H9 (cell line): ENCODE results near the gene NSRP1. TPM values are rescaled to one million over a fixed set of nuclear protein-coding genes. Genes with fewer than 3 reads are reported as not detected.

ENCODE experiments used
- DNase-seq: peaks from one replicate; pipeline ENCODE4 v3.0.0-alpha.2; 2017
- H2AFZ ChIP-seq: one replicate; pipeline ENCODE4 v1.6.1; 2013; ENCODE audit warnings: mild to moderate bottlenecking, low read length, control low read depth, moderate library complexity
- H2AK5ac ChIP-seq: 2 replicates; pipeline ENCODE4 v1.6.1; 2013; ENCODE audit warnings: low read length, control low read depth, mixed read lengths; ENCODE audit not compliant: insufficient read length
- H2BK120ac ChIP-seq: one replicate; pipeline ENCODE4 v1.6.1; 2013; ENCODE audit warnings: low read depth, mild to moderate bottlenecking, low read length, control low read depth, inconsistent platforms; ENCODE audit not compliant: poor library complexity, severe bottlenecking
- H2BK12ac ChIP-seq: 2 replicates; pipeline ENCODE4 v1.6.1; 2013; ENCODE audit warnings: low read length, control low read depth, mixed read lengths, low read depth; ENCODE audit not compliant: insufficient read length
- H2BK15ac ChIP-seq: 2 replicates; pipeline ENCODE4 v1.6.1; 2013; ENCODE audit warnings: low read depth, low read length, control low read depth
- H2BK20ac ChIP-seq: one replicate; pipeline ENCODE4 v1.6.1; 2013; ENCODE audit warnings: low read depth, mild to moderate bottlenecking, low read length, control low read depth, inconsistent platforms; ENCODE audit not compliant: poor library complexity, severe bottlenecking
- H2BK5ac ChIP-seq: 2 replicates; pipeline ENCODE4 v1.6.1; 2013; ENCODE audit warnings: low read length, control low read depth, mixed read lengths; ENCODE audit not compliant: insufficient read length
- H3K14ac ChIP-seq: 2 replicates; pipeline ENCODE4 v1.6.1; 2013; ENCODE audit warnings: low read length, control low read depth; ENCODE audit not compliant: insufficient read depth
- H3K18ac ChIP-seq: 2 replicates; pipeline ENCODE4 v1.6.1; 2013; ENCODE audit warnings: low read depth, mild to moderate bottlenecking, mixed read lengths, low read length, control low read depth; ENCODE audit not compliant: insufficient read length
- H3K23ac ChIP-seq: 2 replicates; pipeline ENCODE4 v1.6.1; 2013; ENCODE audit warnings: low read length, control low read depth, mixed read lengths, low read depth; ENCODE audit not compliant: insufficient read length
- H3K23me2 ChIP-seq: 2 replicates; pipeline ENCODE4 v1.6.1; 2013; ENCODE audit warnings: low read depth, mild to moderate bottlenecking, mixed read lengths, low read length, control low read depth; ENCODE audit not compliant: insufficient read length, poor library complexity, severe bottlenecking
- H3K27ac ChIP-seq: 2 replicates; pipeline ENCODE4 v1.5.1; 2013; ENCODE audit warnings: low read length, control low read depth, mixed read lengths, low read depth; ENCODE audit not compliant: insufficient read length
- H3K27me3 ChIP-seq: 2 replicates; pipeline ENCODE4 v1.6.1; 2013; ENCODE audit warnings: low read length, control low read depth, inconsistent platforms; ENCODE audit not compliant: insufficient read depth
- H3K4ac ChIP-seq: 2 replicates; pipeline ENCODE4 v1.6.1; 2013; ENCODE audit warnings: low read depth, mild to moderate bottlenecking, control low read depth, inconsistent platforms, low read length, moderate library complexity
- H3K4me1 ChIP-seq: 2 replicates; pipeline ENCODE4 v1.6.1; 2013; ENCODE audit warnings: low read length, control low read depth, inconsistent platforms; ENCODE audit not compliant: insufficient read depth
- H3K4me2 ChIP-seq: 2 replicates; pipeline ENCODE4 v1.6.1; 2013; ENCODE audit warnings: low read length, control low read depth, mixed read lengths; ENCODE audit not compliant: insufficient read length, insufficient read depth
- H3K56ac ChIP-seq: 2 replicates; pipeline ENCODE4 v1.6.1; 2013; ENCODE audit warnings: low read depth, mild to moderate bottlenecking, mixed read lengths, low read length, control low read depth; ENCODE audit not compliant: insufficient read length
- H3K79me1 ChIP-seq: 2 replicates; pipeline ENCODE4 v1.6.1; 2013; ENCODE audit warnings: low read depth, mild to moderate bottlenecking, moderate library complexity, low read length, control low read depth, inconsistent platforms; ENCODE audit not compliant: insufficient read depth, poor library complexity, severe bottlenecking
- H3K79me2 ChIP-seq: 2 replicates; pipeline ENCODE4 v1.6.1; 2013; ENCODE audit warnings: low read length, control low read depth, inconsistent platforms; ENCODE audit not compliant: insufficient read depth
- H3K9ac ChIP-seq: 2 replicates; pipeline ENCODE4 v1.6.1; 2013; ENCODE audit warnings: low read length, control low read depth, mixed read lengths; ENCODE audit not compliant: insufficient read length; ENCODE audit errors: extremely low read depth
- H3K9me3 ChIP-seq: one replicate; pipeline ENCODE4 v1.6.1; 2013; ENCODE audit warnings: low read depth, low read length, inconsistent platforms; ENCODE audit not compliant: control insufficient read depth
- H3T11ph ChIP-seq: one replicate; pipeline ENCODE4 v1.6.1; 2013; ENCODE audit warnings: mild to moderate bottlenecking, low read length, control low read depth, inconsistent platforms
- H4K20me1 ChIP-seq: one replicate; pipeline ENCODE4 v1.6.1; 2013; ENCODE audit not compliant: control insufficient read depth, insufficient read length, insufficient read depth
- H4K5ac ChIP-seq: 2 replicates; pipeline ENCODE4 v1.6.1; 2013; ENCODE audit warnings: low read depth, mild to moderate bottlenecking, mixed read lengths, low read length, control low read depth; ENCODE audit not compliant: insufficient read length
- H4K8ac ChIP-seq: replicated peaks from 2 replicates; pipeline ENCODE4 v1.6.1; 2013; ENCODE audit warnings: low read length, control low read depth, mixed read lengths, low read depth; ENCODE audit not compliant: insufficient read length
- H4K91ac ChIP-seq: 2 replicates; pipeline ENCODE4 v1.6.1; 2013; ENCODE audit warnings: low read depth, mild to moderate bottlenecking, moderate library complexity, mixed read lengths, low read length, control low read depth; ENCODE audit not compliant: insufficient read length
- H3K27ac Mint-ChIP-seq, 3 experiments: 2 replicates in 2 of 3; 3 replicates in 1 of 3; pipeline ENCODE4 v1.8.0; 2020 to 2021; ENCODE audit warnings: mixed read lengths in 3 of 3, mild to moderate bottlenecking in 1 of 3, moderate library complexity in 1 of 3
- H3K27me3 Mint-ChIP-seq: 2 replicates; pipeline ENCODE4 v1.8.0; 2021; ENCODE audit warnings: low read depth, mild to moderate bottlenecking, moderate library complexity, mixed read lengths
- H3K36me3 Mint-ChIP-seq, 3 experiments: 2 replicates in 2 of 3; 3 replicates in 1 of 3; pipeline ENCODE4 v1.8.0; 2020 to 2021; ENCODE audit warnings: low read depth in 3 of 3, mixed read lengths in 3 of 3; ENCODE audit not compliant: insufficient read depth in 1 of 3
- H3K4me1 Mint-ChIP-seq, 2 experiments: 2 replicates each; pipeline ENCODE4 v1.8.0; 2020; ENCODE audit warnings: mixed read lengths in 2 of 2
- H3K4me3 Mint-ChIP-seq, 2 experiments: 2 replicates in 1 of 2; 3 replicates in 1 of 2; pipeline ENCODE4 v1.8.0; 2020 to 2021; ENCODE audit warnings: mild to moderate bottlenecking in 2 of 2, mixed read lengths in 2 of 2, moderate library complexity in 1 of 2
- H3K9me3 Mint-ChIP-seq, 2 experiments: 2 replicates in 1 of 2; 3 replicates in 1 of 2; pipeline ENCODE4 v1.8.0; 2020; ENCODE audit warnings: mild to moderate bottlenecking in 2 of 2, mixed read lengths in 2 of 2, moderate library complexity in 1 of 2
- CTCF ChIP-seq: fragments of 200-600 bp; sonication (generic); conservative IDR thresholded peaks from 3 replicates; pipeline ENCODE4 v1.8.0; 2021; ENCODE audit warnings: antibody characterized with exemption, mild to moderate bottlenecking
- WGBS: extraction: QIAGEN DNeasy Blood & Tissue Kit; methylation state at CpG from one replicate; pipeline ENCODE4 v1.1.7; 2013; ENCODE audit warnings: missing lambda C conversion rate, low lambda C conversion rate, mixed read lengths; ENCODE audit not compliant: insufficient read length; ENCODE audit errors: extremely low coverage; 5-methylcytosine and 5-hydroxymethylcytosine counted together
- total RNA-seq: library from RNA; stranded (reverse); gene quantifications from 2 replicates; pipeline ENCODE4 v1.2.1, GENCODE V29; 2021

Gene NSRP1
- total RNA-seq, 1 experiment from 2014 or later, result 33.3 TPM

GRCh38 chr17:30211371-30211770 lies 94.8 kb downstream of the NSRP1 start:
- Mint-ChIP-seq H3K36me3 (no peaks in the 10 kb centered on the region), H3K4me1 (peaks cover 0 to 5% of the 10 kb centered on the region in 2 experiments; a peak in 1 of 4 replicates), H3K9me3 (peaks cover 0 to 3% of the 10 kb centered on the region in 2 experiments; a peak in 1 of 5 replicates), H3K27ac (no peak overlapping the region), H3K4me3 (no peak overlapping the region), H3K27me3 (no peaks in the 10 kb centered on the region; the same call in none of the 2 replicates)
- no peak overlapping the region for H3K4me2 ChIP-seq
- no peak overlapping the region for H4K91ac ChIP-seq
- no peak for DNase-seq
- no peak overlapping the region for H2BK12ac ChIP-seq
- H3K23me2 ChIP-seq, result no peaks in the 10 kb centered on the region
- no peaks in the 10 kb centered on the region for H3K4me1 ChIP-seq
- H3K23ac ChIP-seq, result no peak overlapping the region
- no CpG with 5 or more reads among the region's 6 CpGs for WGBS
- no peak overlapping the region for H3K14ac ChIP-seq
- no peak overlapping the region for H2BK15ac ChIP-seq
- no peaks in the 10 kb centered on the region for H3K9me3 ChIP-seq
- H2BK5ac ChIP-seq, result no peak overlapping the region
- no peak overlapping the region for H3K56ac ChIP-seq
- H3K9ac ChIP-seq, result no peak overlapping the region
- H3K79me1 ChIP-seq, result no peaks in the 10 kb centered on the region
- H3K79me2 ChIP-seq, result no peaks in the 10 kb centered on the region
- no peak overlapping the region for H3T11ph ChIP-seq
- no peak overlapping the region for H4K5ac ChIP-seq
- no peak overlapping the region for H2AFZ ChIP-seq
- H2BK20ac ChIP-seq, result no peak overlapping the region
- H3K4ac ChIP-seq, result no peak overlapping the region
- no peak for TF ChIP-seq CTCF
- H3K27ac ChIP-seq, result no peak overlapping the region
- no peak overlapping the region for H4K8ac ChIP-seq
- no peak overlapping the region for H2AK5ac ChIP-seq
- H2BK120ac ChIP-seq, result no peak overlapping the region
- no peaks in the 10 kb centered on the region for H3K27me3 ChIP-seq
- H3K18ac ChIP-seq, result no peak overlapping the region
- no peaks in the 10 kb centered on the region for H4K20me1 ChIP-seq
